SK-N-SH (cell line): ENCODE results near the gene PTPRC. TPM values are rescaled to one million over a fixed set of nuclear protein-coding genes. Genes with fewer than 3 reads are reported as not detected.

ENCODE experiments used
- CTCF ChIA-PET: fragments of 300-600, 350-600 bp; formaldehyde crosslinking; extraction: SDS; loops from one replicate; lab custom pipeline; 2021; lab: Yijun Ruan, JAX
- POLR2A ChIA-PET: fragments of 350-600 bp; sonication (Branson Sonifier 250); formaldehyde crosslinking; extraction: SDS; loops from one replicate; lab custom pipeline; 2020; ENCODE audit warnings: antibody characterized with exemption, inconsistent platforms; lab: Yijun Ruan, JAX
- DNase-seq: peaks from one replicate; pipeline ENCODE4 v3.0.0; 2012
- H2AFZ ChIP-seq: fragments of 200-600 bp; sonication (generic); 2 replicates; pipeline ENCODE4 v1.8.1; 2016; ENCODE audit warnings: antibody characterized with exemption, mild to moderate bottlenecking, low read depth
- H3F3A ChIP-seq: fragments of 200-600 bp; sonication (generic); replicated peaks from 2 replicates; pipeline ENCODE3; 2016; ENCODE audit warnings: antibody characterized with exemption, mild to moderate bottlenecking; ENCODE audit not compliant: insufficient read depth
- H3K27ac ChIP-seq, 2 experiments: fragments of 200-500 bp in 1 of 2; fragments of 200-600 bp in 1 of 2; sonication (Bioruptor generic) in 1 of 2; sonication (generic), shearing (Covaris generic) in 1 of 2; 2 replicates each; pipeline versions ENCODE4 v1.5.1 to v1.6.1; 2014 to 2016; ENCODE audit warnings: low read depth in 2 of 2, inconsistent platforms in 1 of 2, low read length in 1 of 2, mild to moderate bottlenecking in 1 of 2, mixed read lengths in 1 of 2
- H3K27me3 ChIP-seq: fragments of 200-600 bp; sonication (generic), shearing (Covaris generic); 2 replicates; pipeline ENCODE4 v1.6.1; 2016; ENCODE audit warnings: mixed run types; ENCODE audit not compliant: insufficient read depth
- H3K36me3 ChIP-seq, 2 experiments: fragments of 200-500 bp in 1 of 2; fragments of 200-600 bp in 1 of 2; sonication (Bioruptor generic) in 1 of 2; sonication (generic) in 1 of 2; replicated peaks in 1 of 2; 2 replicates each; pipeline versions ENCODE3 to v1.5.1; 2014 to 2016; ENCODE audit warnings: low read length in 1 of 2, mild to moderate bottlenecking in 1 of 2; ENCODE audit not compliant: insufficient read depth in 2 of 2, control insufficient read depth in 1 of 2
- H3K4me1 ChIP-seq, 2 experiments: fragments of 200-500 bp in 1 of 2; fragments of 200-600 bp in 1 of 2; sonication (Bioruptor generic) in 1 of 2; sonication (generic), shearing (Covaris generic) in 1 of 2; 2 replicates each; pipeline versions ENCODE4 v1.5.1 to v1.6.1; 2014 to 2016; ENCODE audit warnings: low read depth in 1 of 2, low read length in 1 of 2, mixed run types in 1 of 2; ENCODE audit not compliant: insufficient read depth in 2 of 2, control insufficient read depth in 1 of 2
- H3K4me2 ChIP-seq: fragments of 200-600 bp; sonication (generic), shearing (Covaris generic); 2 replicates; pipeline ENCODE4 v1.6.1; 2017; ENCODE audit warnings: mixed run types
- H3K4me3 ChIP-seq, 2 experiments: fragments of 200-500 bp in 1 of 2; fragments of 200-600 bp in 1 of 2; sonication (Bioruptor generic) in 1 of 2; sonication (generic), shearing (Covaris generic) in 1 of 2; 2 replicates each; pipeline versions ENCODE4 v1.5.1 to v1.8.1; 2014 to 2016; ENCODE audit warnings: low read depth in 2 of 2, inconsistent platforms in 1 of 2, low read length in 1 of 2, mild to moderate bottlenecking in 1 of 2, mixed read lengths in 1 of 2, moderate library complexity in 1 of 2
- H3K79me2 ChIP-seq: fragments of 200-600 bp; sonication (generic); 2 replicates; pipeline ENCODE4 v1.8.1; 2017; ENCODE audit warnings: mild to moderate bottlenecking; ENCODE audit not compliant: insufficient read depth
- H3K9ac ChIP-seq: fragments of 200-600 bp; sonication (generic); 2 replicates; pipeline ENCODE4 v1.6.1; 2017; ENCODE audit warnings: mixed run types
- H3K9me2 ChIP-seq: fragments of 200-600 bp; sonication (generic); 2 replicates; pipeline ENCODE4 v1.6.1; 2017; ENCODE audit warnings: mixed run types
- H3K9me3 ChIP-seq: fragments of 200-600 bp; sonication (generic); 2 replicates; pipeline ENCODE4 v1.6.1; 2017; ENCODE audit warnings: mixed run types, mild to moderate bottlenecking, moderate library complexity
- H4K20me1 ChIP-seq: fragments of 200-600 bp; sonication (generic); 2 replicates; pipeline ENCODE4 v1.6.1; 2017; ENCODE audit warnings: mild to moderate bottlenecking, mixed run types; ENCODE audit not compliant: insufficient read depth
- CHD2 ChIP-seq: fragments of 150-350 bp; IDR thresholded peaks from 2 replicates; pipeline ENCODE4 v1.6.1; 2018; ENCODE audit warnings: low read length; ENCODE audit not compliant: partially characterized antibody
- EP300 ChIP-seq, 2 experiments: IDR thresholded peaks; 2 replicates each; pipeline versions ENCODE4 v1.4.0 to v1.6.1; 2012; ENCODE audit warnings: borderline replicate concordance in 1 of 2, low read depth in 1 of 2, low read length in 1 of 2
- EZH2phosphoT487 ChIP-seq: fragments of 200-600 bp; sonication (generic); IDR thresholded peaks from 2 replicates; pipeline ENCODE4 v1.6.1; 2017; ENCODE audit warnings: low read depth, mixed run types, mild to moderate bottlenecking, antibody characterized with exemption, moderate library complexity, borderline replicate concordance
- FOXJ3 ChIP-seq: sonication (generic); formaldehyde crosslinking; IDR thresholded peaks from 2 replicates; pipeline ENCODE4 v1.5.1; 2020; ENCODE audit warnings: mild to moderate bottlenecking, missing genetic modification reagents
- GATA2 ChIP-seq: sonication (generic); formaldehyde crosslinking; IDR thresholded peaks from 2 replicates; pipeline ENCODE4 v1.5.0; 2020; ENCODE audit warnings: mild to moderate bottlenecking, missing genetic modification reagents
- IRF3 ChIP-seq: fragments of 150-350 bp; IDR thresholded peaks from 2 replicates; pipeline ENCODE4 v1.6.1; 2016; ENCODE audit warnings: mild to moderate bottlenecking, low read depth, low read length
- JUND ChIP-seq: IDR thresholded peaks from 2 replicates; pipeline ENCODE4 v1.4.0; 2012
- MAX ChIP-seq: IDR thresholded peaks from 2 replicates; pipeline ENCODE4 v1.4.0; 2012; ENCODE audit warnings: low read depth
- MEF2A ChIP-seq: IDR thresholded peaks from 2 replicates; pipeline ENCODE4 v1.4.0; 2012; ENCODE audit warnings: low read depth, borderline replicate concordance
- POLR2AphosphoS5 ChIP-seq: IDR thresholded peaks from 2 replicates; pipeline ENCODE4 v1.6.1; 2012; ENCODE audit warnings: low read depth, low read length
- RCOR1 ChIP-seq: fragments of 150-350 bp; IDR thresholded peaks from 2 replicates; pipeline ENCODE4 v1.6.1; 2017; ENCODE audit warnings: antibody characterized with exemption, low read length
- RXRA ChIP-seq: IDR thresholded peaks from 2 replicates; pipeline ENCODE4 v1.4.0; 2012; ENCODE audit warnings: low read depth, mild to moderate bottlenecking, borderline replicate concordance
- SIN3A ChIP-seq: IDR thresholded peaks from 2 replicates; pipeline ENCODE4 v1.6.1; 2012; ENCODE audit warnings: low read depth, mild to moderate bottlenecking, low read length, moderate library complexity, borderline replicate concordance
- TAF1 ChIP-seq: IDR thresholded peaks from 2 replicates; pipeline ENCODE4 v1.6.1; 2012; ENCODE audit warnings: low read depth, mild to moderate bottlenecking, low read length, moderate library complexity, borderline replicate concordance
- TCF12 ChIP-seq: IDR thresholded peaks from 2 replicates; pipeline ENCODE4 v1.4.0; 2012
- YY1 ChIP-seq: IDR thresholded peaks from 2 replicates; pipeline ENCODE4 v1.4.0; 2012; ENCODE audit warnings: low read depth, mild to moderate bottlenecking
- WGBS: methylation state at CpG from one replicate; pipeline ENCODE4 v1.1.6; 2017; ENCODE audit warnings: low lambda C conversion rate; 5-methylcytosine and 5-hydroxymethylcytosine counted together
- polyA plus RNA-seq, 3 experiments: library from polyadenylated mRNA; depleted of rRNA; stranded (reverse); fragments of >200 nt; gene quantifications; 2 replicates each; pipeline ENCODE4 v1.2.3, GENCODE V29; 2012
- TF ChIP-seq, protein P1 (sequence below): fragments of 200-600 bp; sonication (generic); IDR thresholded peaks from 2 replicates; pipeline ENCODE4 v1.6.1; 2017; ENCODE audit warnings: antibody characterized with exemption, mild to moderate bottlenecking, moderate library complexity
- TF ChIP-seq, protein P2 (sequence below): IDR thresholded peaks from 2 replicates; pipeline ENCODE4; 2012
- TF ChIP-seq, protein P3 (sequence below): fragments of 150-350 bp; IDR thresholded peaks from 2 replicates; pipeline ENCODE4 v1.6.1; 2017; ENCODE audit warnings: antibody characterized with exemption, low read length, low read depth, borderline replicate concordance

PTPRC gene
- polyA plus RNA-seq, 1 of the 3 experiments (the other 2 are of a cell fraction): 0.03 TPM

DNA sequence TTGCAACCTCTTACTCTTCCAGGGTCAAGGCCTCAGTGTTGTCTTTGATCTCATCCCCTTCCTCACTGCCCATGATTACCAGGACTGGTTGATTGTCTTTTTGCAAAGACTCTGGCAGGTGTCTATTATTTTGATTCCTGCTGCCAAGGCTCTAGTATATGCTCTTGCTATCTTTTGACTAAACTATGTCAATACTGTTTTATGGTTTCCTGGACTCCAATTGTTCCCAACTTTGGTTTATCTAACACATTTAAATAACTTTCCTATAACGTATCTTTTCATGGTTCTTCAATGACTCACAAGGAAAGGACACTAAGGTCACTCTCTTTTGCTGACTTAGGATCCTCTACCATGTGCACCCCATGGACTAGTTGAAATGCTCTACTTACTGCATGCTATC, 141.5 kb downstream of the PTPRC start:
- Histone ChIP-seq H3K9me2 (no peaks in the 10 kb centered on the region), H3K27ac (no peak overlapping the region), H3K9ac (no peak overlapping the region), H2AFZ (no peak overlapping the region), H3K4me3 (no peak overlapping the region), H3K79me2 (no peaks in the 10 kb centered on the region), H3K4me1 (peaks cover 0 to 18% of the 10 kb centered on the region in 2 experiments; a peak in 1 of 4 replicates), H4K20me1 (no peaks in the 10 kb centered on the region)
- ChIA-PET CTCF (interaction anchor here (1.8 kb wide), 1 partner anchor 24 kb away, joined by 4 read pairs; no protein-coding TSS in a partner anchor), POLR2A (no interaction called here)
- WGBS: 61% methylated on average over 1 of the region's 1 CpG
- TF ChIP-seq SIN3A (no peak), CHD2 (no peak), JUND (no peak), FOXJ3 (CRISPR knock-in tag) (no peak), EP300 (IDR thresholded peaks at IDR 0.05; ENCODE audit: borderline replicate concordance in 1 of 2, low read depth in 1 of 2, low read length in 1 of 2) (no peak), TCF12 (no peak), MEF2A (no peak), IRF3 (no peak), RCOR1 (no peak), POLR2AphosphoS5 (no peak), TAF1 (no peak), EZH2phosphoT487 (no peak), GATA2 (CRISPR knock-in tag) (no peak), MAX (no peak), RXRA (no peak), YY1 (no peak)
- TF ChIP-seq, protein P1, sequence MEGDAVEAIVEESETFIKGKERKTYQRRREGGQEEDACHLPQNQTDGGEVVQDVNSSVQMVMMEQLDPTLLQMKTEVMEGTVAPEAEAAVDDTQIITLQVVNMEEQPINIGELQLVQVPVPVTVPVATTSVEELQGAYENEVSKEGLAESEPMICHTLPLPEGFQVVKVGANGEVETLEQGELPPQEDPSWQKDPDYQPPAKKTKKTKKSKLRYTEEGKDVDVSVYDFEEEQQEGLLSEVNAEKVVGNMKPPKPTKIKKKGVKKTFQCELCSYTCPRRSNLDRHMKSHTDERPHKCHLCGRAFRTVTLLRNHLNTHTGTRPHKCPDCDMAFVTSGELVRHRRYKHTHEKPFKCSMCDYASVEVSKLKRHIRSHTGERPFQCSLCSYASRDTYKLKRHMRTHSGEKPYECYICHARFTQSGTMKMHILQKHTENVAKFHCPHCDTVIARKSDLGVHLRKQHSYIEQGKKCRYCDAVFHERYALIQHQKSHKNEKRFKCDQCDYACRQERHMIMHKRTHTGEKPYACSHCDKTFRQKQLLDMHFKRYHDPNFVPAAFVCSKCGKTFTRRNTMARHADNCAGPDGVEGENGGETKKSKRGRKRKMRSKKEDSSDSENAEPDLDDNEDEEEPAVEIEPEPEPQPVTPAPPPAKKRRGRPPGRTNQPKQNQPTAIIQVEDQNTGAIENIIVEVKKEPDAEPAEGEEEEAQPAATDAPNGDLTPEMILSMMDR: no peak
- TF ChIP-seq, protein P2, sequence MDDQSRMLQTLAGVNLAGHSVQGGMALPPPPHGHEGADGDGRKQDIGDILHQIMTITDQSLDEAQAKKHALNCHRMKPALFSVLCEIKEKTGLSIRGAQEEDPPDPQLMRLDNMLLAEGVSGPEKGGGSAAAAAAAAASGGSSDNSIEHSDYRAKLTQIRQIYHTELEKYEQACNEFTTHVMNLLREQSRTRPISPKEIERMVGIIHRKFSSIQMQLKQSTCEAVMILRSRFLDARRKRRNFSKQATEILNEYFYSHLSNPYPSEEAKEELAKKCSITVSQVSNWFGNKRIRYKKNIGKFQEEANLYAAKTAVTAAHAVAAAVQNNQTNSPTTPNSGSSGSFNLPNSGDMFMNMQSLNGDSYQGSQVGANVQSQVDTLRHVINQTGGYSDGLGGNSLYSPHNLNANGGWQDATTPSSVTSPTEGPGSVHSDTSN: no peak
- TF ChIP-seq, protein P3, sequence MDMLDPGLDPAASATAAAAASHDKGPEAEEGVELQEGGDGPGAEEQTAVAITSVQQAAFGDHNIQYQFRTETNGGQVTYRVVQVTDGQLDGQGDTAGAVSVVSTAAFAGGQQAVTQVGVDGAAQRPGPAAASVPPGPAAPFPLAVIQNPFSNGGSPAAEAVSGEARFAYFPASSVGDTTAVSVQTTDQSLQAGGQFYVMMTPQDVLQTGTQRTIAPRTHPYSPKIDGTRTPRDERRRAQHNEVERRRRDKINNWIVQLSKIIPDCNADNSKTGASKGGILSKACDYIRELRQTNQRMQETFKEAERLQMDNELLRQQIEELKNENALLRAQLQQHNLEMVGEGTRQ: no peak
- TF ChIP-seq, all 33 proteins: peak for 0
- Histone ChIP-seq H3F3A (peaks cover 21% of the 10 kb centered on the region), H3K9me3 (no peaks in the 10 kb centered on the region), H3K4me2 (no peak overlapping the region), H3K36me3 (no peaks in the 10 kb centered on the region), H3K27me3 (no peaks in the 10 kb centered on the region)
- DNase-seq: no peak
